GM12892 (cell line): ENCODE results near the gene GLYATL2.

Experiments used
- POLR2AphosphoS5 ChIP-seq: IDR thresholded peaks from 2 replicates; pipeline ENCODE4 v1.6.1; 2011; ENCODE audit warnings: low read depth, low read length, control low read depth
- TAF1 ChIP-seq: IDR thresholded peaks from 2 replicates; pipeline ENCODE4 v1.6.1; 2011; ENCODE audit warnings: low read depth, mild to moderate bottlenecking, control low read depth, low read length, borderline replicate concordance

DNA sequence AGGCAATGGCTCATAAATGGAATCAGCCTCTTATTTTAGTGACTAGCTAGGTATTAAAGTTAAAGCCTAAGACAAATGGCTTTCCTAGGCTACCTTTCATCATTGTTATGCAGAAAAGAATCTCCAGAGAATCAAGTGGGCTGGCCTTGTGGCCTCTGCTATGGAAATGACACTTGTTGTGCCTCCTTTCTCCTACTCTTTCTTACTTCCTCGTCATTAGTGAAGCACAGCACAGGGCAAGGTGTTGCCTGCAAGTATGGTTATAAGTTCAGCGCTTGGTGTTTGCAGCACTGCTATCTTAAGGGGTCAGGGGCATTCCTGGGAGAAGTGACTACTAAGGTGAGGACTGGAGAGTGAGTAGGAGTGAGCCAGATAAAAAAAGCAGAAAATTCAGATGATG lies 49.4 kb upstream of the GLYATL2 start:
- TF ChIP-seq POLR2AphosphoS5 (no peak), TAF1 (no peak)
